Panc1 (cell line): Measurements from ENCODE around the gene FAM47C.

ENCODE experiments used
- CTCF ChIP-seq: fragments of 450-650 bp; IDR thresholded peaks from 2 replicates; pipeline ENCODE4 v1.5.1; 2017; ENCODE audit warnings: mild to moderate bottlenecking
- POLR2AphosphoS5 ChIP-seq: IDR thresholded peaks from 2 replicates; pipeline ENCODE4 v1.6.1; 2012; ENCODE audit warnings: mild to moderate bottlenecking, low read depth, low read length, moderate library complexity
- REST ChIP-seq, 2 experiments: IDR thresholded peaks; 2 replicates each; pipeline ENCODE4 v1.6.1; 2011 to 2012; ENCODE audit warnings: low read depth in 2 of 2, control low read depth in 1 of 2, low read length in 1 of 2, mild to moderate bottlenecking in 1 of 2, moderate library complexity in 1 of 2; ENCODE audit not compliant: insufficient read depth in 1 of 2
- SIN3A ChIP-seq: IDR thresholded peaks from 2 replicates; pipeline ENCODE4 v1.6.1; 2012; ENCODE audit warnings: low read depth, mild to moderate bottlenecking, low read length, moderate library complexity, borderline replicate concordance; ENCODE audit not compliant: insufficient read depth
- TCF7L2 ChIP-seq: IDR thresholded peaks from 2 replicates; pipeline ENCODE4 v1.6.1; 2011; ENCODE audit warnings: mild to moderate bottlenecking, low read depth, low read length, inconsistent platforms

- TF ChIP-seq CTCF (peak; percentile 49), POLR2AphosphoS5 (no peak), REST (IDR thresholded peaks at IDR 0.05; ENCODE audit: insufficient read depth in 1 of 2, low read depth in 2 of 2, low read length in 1 of 2) (no peak), TCF7L2 (no peak), SIN3A (no peak)
Observed at GRCh38 chrX:36961590-36961989, 46.6 kb upstream of the FAM47C start.
